Measurements from ENCODE around the gene AGK. TPM values are rescaled to one million over a fixed set of nuclear protein-coding genes. Genes with fewer than 3 reads are reported as not detected.

The AGK gene
- polyA plus RNA-seq, 2 of the 4 experiments (the other 2 are of a cell fraction): 29.6 to 63.5 TPM

DNA sequence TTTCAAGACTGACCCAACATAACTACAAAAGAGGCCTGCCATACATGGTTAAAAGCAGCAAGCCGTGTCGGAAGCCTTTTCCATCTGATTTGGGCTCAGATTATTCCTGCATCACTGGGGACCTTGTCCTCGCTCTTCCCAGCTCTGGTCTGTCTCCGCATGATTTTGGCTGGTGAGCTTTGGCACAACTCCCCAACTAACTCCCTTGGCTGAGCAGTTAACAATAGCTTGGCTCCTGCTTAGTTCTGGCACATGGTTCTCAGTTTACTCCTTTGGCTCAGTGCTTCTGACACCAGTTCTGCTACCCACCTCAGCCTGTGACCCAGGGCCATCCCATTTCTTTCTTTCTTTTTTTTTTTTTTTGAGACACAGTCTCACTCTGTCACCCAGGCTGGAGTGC lies 17.0 kb downstream of the AGK start:
- no peaks in the 10 kb centered on the region for H3K4me1 ChIP-seq
- no peaks in the 10 kb centered on the region for H3K9me3 ChIP-seq
- FAIRE-seq: no peak
- no peak overlapping the region for H3K4me2 ChIP-seq
- no peak for ATAC-seq
- POLR2A ChIA-PET: no interaction called here
- no peak for DNase-seq (ENCODE audit: low read depth in 1 of 2, low spot score in 1 of 2)
- TF ChIP-seq ZSCAN20 (CRISPR knock-in tag; IDR thresholded peaks at IDR 0.05) (no peak), KDM5A (IDR thresholded peaks at IDR 0.05) (no peak), NFE2L2 (conservative IDR thresholded peaks at IDR 0.05; ENCODE audit: low read length) (no peak)
- TF ChIP-seq, protein P1, sequence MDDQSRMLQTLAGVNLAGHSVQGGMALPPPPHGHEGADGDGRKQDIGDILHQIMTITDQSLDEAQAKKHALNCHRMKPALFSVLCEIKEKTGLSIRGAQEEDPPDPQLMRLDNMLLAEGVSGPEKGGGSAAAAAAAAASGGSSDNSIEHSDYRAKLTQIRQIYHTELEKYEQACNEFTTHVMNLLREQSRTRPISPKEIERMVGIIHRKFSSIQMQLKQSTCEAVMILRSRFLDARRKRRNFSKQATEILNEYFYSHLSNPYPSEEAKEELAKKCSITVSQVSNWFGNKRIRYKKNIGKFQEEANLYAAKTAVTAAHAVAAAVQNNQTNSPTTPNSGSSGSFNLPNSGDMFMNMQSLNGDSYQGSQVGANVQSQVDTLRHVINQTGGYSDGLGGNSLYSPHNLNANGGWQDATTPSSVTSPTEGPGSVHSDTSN (IDR thresholded peaks at IDR 0.05): no peak
- 94% methylated on average over 4 of the region's 4 CpGs for WGBS (ENCODE audit: missing lambda C conversion rate)
- H3K27ac ChIP-seq: no peak overlapping the region
- no peak overlapping the region for H3K4me3 ChIP-seq
- CTCF ChIA-PET: interaction anchor here (0.9 kb wide), 1 partner anchor 11 kb away, joined by 3 read pairs; no protein-coding TSS in a partner anchor

DNA sequence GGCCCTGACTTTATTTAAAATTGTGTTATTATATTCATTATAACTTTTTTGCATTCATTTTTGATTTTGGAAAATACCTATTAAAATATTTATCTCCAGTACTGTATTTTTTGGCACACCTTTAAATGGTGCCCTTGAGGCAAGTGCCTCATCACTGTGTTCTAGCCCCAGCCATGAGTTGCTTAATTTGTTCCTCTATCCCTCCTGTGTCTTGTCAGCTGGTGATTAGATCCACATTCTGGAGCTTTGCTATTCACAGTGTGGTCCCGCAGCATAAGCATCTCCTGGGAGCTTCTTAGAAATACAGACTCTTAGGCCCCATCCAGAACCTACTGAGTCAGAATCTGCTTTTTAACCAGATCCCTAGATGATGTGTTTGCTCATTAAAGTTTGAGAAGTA lies 19.8 kb downstream of the AGK start:
- H3K4me2 ChIP-seq: no peak overlapping the region
- ChIA-PET CTCF (interaction anchor here (1.4 kb wide), 1 partner anchor 79 kb away, joined by 5 read pairs; no protein-coding TSS in a partner anchor), POLR2A (no interaction called here)
- WGBS (ENCODE audit: missing lambda C conversion rate): 92% methylated on average over 1 of the region's 1 CpG
- DNase-seq (ENCODE audit: low read depth in 1 of 2, low spot score in 1 of 2): no peak
- no peak overlapping the region for H3K27ac ChIP-seq
- peaks cover 9% of the 10 kb centered on the region; the same call in 2 of the 3 replicates for H3K9me3 ChIP-seq
- H3K4me1 ChIP-seq: no peaks in the 10 kb centered on the region
- no peak for FAIRE-seq
- ATAC-seq: no peak
- no peak for TF ChIP-seq JUN (IDR thresholded peaks at IDR 0.05)
- H3K4me3 ChIP-seq: no peak overlapping the region

DNA sequence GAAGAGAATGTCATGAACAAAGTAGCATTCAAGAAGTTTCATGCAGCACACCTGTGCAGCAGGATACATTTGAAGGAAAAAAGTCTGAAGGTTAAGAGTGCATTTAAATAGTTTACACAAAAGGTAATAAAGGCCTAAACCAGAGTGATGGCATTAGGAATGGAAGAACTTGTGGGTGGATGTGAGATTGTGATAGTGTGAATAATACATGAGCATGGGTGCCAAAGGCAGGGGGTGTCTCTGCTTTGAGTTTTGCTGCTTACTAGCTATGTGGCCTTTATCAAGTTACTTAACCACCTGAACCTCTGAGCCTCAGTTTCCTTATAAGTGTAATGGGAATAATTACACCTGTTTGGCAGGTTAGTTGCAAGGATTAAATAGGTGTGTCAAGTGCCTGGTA lies 21.0 kb downstream of the AGK start:
- Histone ChIP-seq H3K4me2 (no peak overlapping the region), H3K4me3 (no peak overlapping the region), H3K9me3 (peaks cover 14% of the 10 kb centered on the region; the same call in 2 of the 3 replicates), H3K4me1 (no peaks in the 10 kb centered on the region), H3K27ac (no peak overlapping the region)
- no peak for DNase-seq (ENCODE audit: low read depth in 1 of 2, low spot score in 1 of 2)
- POLR2A ChIA-PET: no interaction called here
- ATAC-seq: no peak
- FAIRE-seq: no peak
- CTCF ChIA-PET: interaction anchor here (1.4 kb wide), 1 partner anchor 78 kb away, joined by 5 read pairs; no protein-coding TSS in a partner anchor
- no peak for TF ChIP-seq POLR2A (IDR thresholded peaks at IDR 0.05; ENCODE audit: low read length)

DNA sequence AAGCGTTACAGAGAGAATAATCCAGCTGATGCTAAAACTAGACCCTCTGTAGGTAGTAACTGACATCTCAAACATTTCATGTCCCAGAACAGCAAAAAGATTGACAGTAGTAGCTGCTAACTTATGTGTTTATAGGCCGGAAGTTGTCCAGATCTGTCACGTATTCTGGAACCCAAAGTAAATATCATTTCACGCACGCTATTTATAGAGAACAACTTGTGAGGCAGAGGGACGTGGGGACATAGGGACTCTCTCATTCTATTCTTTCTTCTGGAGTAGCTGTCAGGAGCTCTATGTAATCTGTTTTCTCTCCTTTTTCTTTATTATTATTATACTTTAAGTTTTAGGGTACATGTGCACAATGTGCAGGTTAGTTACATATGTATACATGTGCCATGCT lies 22.3 kb downstream of the AGK start:
- no peak overlapping the region for H3K4me2 ChIP-seq
- 95% methylated on average over 6 of the region's 6 CpGs for WGBS (ENCODE audit: missing lambda C conversion rate)
- FAIRE-seq (no peak), ATAC-seq (no peak), DNase-seq (ENCODE audit: low read depth in 1 of 2, low spot score in 1 of 2) (no peak)
- TF ChIP-seq HEYL (CRISPR knock-in tag; IDR thresholded peaks at IDR 0.05) (no peak), NFE2L2 (conservative IDR thresholded peaks at IDR 0.05; ENCODE audit: low read length) (no peak), HOXA7 (CRISPR knock-in tag; IDR thresholded peaks at IDR 0.05) (no peak), SREBF2 (IDR thresholded peaks at IDR 0.05) (no peak), NPAS2 (CRISPR knock-in tag; IDR thresholded peaks at IDR 0.05; ENCODE audit: borderline replicate concordance) (no peak), RFX5 (IDR thresholded peaks at IDR 0.05) (no peak)
- TF ChIP-seq, protein P2, sequence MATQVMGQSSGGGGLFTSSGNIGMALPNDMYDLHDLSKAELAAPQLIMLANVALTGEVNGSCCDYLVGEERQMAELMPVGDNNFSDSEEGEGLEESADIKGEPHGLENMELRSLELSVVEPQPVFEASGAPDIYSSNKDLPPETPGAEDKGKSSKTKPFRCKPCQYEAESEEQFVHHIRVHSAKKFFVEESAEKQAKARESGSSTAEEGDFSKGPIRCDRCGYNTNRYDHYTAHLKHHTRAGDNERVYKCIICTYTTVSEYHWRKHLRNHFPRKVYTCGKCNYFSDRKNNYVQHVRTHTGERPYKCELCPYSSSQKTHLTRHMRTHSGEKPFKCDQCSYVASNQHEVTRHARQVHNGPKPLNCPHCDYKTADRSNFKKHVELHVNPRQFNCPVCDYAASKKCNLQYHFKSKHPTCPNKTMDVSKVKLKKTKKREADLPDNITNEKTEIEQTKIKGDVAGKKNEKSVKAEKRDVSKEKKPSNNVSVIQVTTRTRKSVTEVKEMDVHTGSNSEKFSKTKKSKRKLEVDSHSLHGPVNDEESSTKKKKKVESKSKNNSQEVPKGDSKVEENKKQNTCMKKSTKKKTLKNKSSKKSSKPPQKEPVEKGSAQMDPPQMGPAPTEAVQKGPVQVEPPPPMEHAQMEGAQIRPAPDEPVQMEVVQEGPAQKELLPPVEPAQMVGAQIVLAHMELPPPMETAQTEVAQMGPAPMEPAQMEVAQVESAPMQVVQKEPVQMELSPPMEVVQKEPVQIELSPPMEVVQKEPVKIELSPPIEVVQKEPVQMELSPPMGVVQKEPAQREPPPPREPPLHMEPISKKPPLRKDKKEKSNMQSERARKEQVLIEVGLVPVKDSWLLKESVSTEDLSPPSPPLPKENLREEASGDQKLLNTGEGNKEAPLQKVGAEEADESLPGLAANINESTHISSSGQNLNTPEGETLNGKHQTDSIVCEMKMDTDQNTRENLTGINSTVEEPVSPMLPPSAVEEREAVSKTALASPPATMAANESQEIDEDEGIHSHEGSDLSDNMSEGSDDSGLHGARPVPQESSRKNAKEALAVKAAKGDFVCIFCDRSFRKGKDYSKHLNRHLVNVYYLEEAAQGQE (IDR thresholded peaks at IDR 0.05): no peak
- no peak overlapping the region for H3K4me3 ChIP-seq
- H3K9me3 ChIP-seq: peaks cover 14% of the 10 kb centered on the region; the same call in 2 of the 3 replicates
- CTCF ChIA-PET: no interaction called here
- H3K4me1 ChIP-seq: no peaks in the 10 kb centered on the region
- POLR2A ChIA-PET: no interaction called here
- H3K27ac ChIP-seq: no peak overlapping the region

DNA sequence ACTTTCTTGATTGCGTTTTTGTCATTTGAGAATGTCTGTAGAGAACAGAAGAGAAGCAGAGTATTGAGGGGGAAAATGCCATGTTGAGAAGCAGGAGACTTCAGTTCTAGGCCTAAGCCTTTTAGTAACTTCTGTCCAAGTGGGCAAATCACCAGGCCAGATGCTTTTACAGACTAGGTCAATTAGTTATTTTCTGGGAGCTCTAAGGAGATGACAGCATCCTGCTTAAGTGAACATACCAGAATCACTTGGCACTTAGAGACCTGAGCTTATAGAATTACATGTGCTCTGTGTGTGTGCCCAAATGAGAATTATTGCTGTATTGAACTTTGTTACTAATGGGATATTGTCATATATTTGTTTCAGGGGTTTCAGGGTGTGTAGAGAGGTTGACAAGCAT lies 24.0 kb downstream of the AGK start:
- H3K9me3 ChIP-seq: peaks cover 14% of the 10 kb centered on the region; the same call in 2 of the 3 replicates
- ChIA-PET POLR2A (no interaction called here), CTCF (interaction anchor here (0.9 to 1.0 kb wide), 2 partner anchors 26 to 42 kb away, joined by 3 read pairs; no protein-coding TSS in a partner anchor)
- no peak overlapping the region for H3K27ac ChIP-seq
- H3K4me2 ChIP-seq: no peak overlapping the region
- no peaks in the 10 kb centered on the region for H3K4me1 ChIP-seq
- ATAC-seq (no peak), DNase-seq (ENCODE audit: low read depth in 1 of 2, low spot score in 1 of 2) (no peak), FAIRE-seq (no peak)
- 93% methylated on average over 1 of the region's 1 CpG for WGBS (ENCODE audit: missing lambda C conversion rate)
- H3K4me3 ChIP-seq: no peak overlapping the region
- TF ChIP-seq CBX2 (IDR thresholded peaks at IDR 0.05; ENCODE audit: borderline replicate concordance, low read depth): no peak

Data from A549 (cell line).